ENCODE measurements around the gene LIN7C.

DNA sequence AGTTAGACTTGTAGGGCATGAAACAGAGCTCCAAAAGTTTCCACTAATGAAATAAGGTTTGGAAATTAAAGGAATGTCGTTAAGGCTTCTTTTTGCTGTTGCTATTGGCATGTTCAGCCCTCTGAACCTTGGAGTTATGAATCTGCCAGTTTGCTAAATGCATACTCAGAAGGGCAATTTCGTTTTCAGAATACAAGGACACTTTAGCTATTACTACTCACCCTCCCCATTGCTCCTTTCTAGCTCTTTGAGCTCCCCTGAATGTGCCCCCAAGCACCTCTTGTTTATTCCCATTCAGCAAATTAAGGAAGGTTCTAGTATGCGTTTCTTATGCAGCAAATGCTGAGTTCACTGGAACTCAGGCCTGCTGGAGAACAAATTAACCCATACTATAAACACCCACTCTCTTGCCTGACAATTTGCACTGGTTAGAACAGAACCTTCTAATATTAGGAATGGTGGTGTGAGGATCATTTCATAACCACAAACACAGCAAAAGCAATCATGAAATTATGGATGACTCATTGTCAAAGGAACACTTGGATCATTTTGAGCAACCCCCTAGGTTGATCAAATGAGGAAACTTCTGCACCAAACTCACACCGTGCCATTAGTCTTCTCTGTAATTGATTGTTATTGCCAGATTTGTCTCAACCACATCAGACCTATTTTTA is 26.2 kb upstream of the LIN7C start:
- TF ChIP-seq BACH2 (CRISPR knock-in tag; IDR thresholded peaks at IDR 0.05; ENCODE audit: borderline replicate concordance) (no peak), SNAI2 (CRISPR knock-in tag; IDR thresholded peaks at IDR 0.05) (no peak)

All from SK-N-SH treated with all-trans-retinoic acid at 6 μM for 48 hours (cell line).